Upper lobe of right lung (tissue), 1 donor: Measurements from ENCODE around the gene RTN4RL1. TPM values are rescaled to one million over a fixed set of nuclear protein-coding genes. Genes with fewer than 3 reads are reported as not detected.
A peak's percentile ranks its signal among the peaks of the same experiment; 100 is the strongest.

ENCODE experiments used
- ATAC-seq: fragments of 200-7000 bp; cut with Tn5 transposase; one replicate; pipeline ENCODE4 v1.9.1; 2020; ENCODE audit warnings: mild to moderate bottlenecking, moderate library complexity
- DNase-seq: peaks from one replicate; pipeline ENCODE4 v3.0.0-alpha.2; 2020
- H3K27ac ChIP-seq: fragments of 200-600 bp; one replicate; pipeline ENCODE4 v1.8.0; 2022
- H3K27me3 ChIP-seq: fragments of 200-600 bp; one replicate; pipeline ENCODE4 v1.8.0; 2022; ENCODE audit warnings: mild to moderate bottlenecking
- H3K36me3 ChIP-seq: fragments of 200-600 bp; one replicate; pipeline ENCODE4 v1.8.0; 2022
- H3K4me1 ChIP-seq: fragments of 200-600 bp; one replicate; pipeline ENCODE4 v1.8.0; 2022
- H3K4me3 ChIP-seq: fragments of 200-600 bp; one replicate; pipeline ENCODE4 v1.8.0; 2022; ENCODE audit warnings: mild to moderate bottlenecking
- H3K9me3 ChIP-seq: fragments of 200-600 bp; one replicate; pipeline ENCODE4 v1.8.0; 2022
- CTCF ChIP-seq: fragments of 200-600 bp; IDR thresholded peaks from one replicate; pipeline ENCODE4 v1.8.0; 2022; ENCODE audit warnings: antibody characterized with exemption
- intact Hi-C: fragments of 100-400 bp; cut with DNase I; formaldehyde crosslinking; loops from one replicate; pipeline ENCODE4 v1.11.0; 2022
- total RNA-seq: library from RNA; stranded (reverse); fragmentation: NEBNext Ultra II Directional; extraction: Animal tissue kit (Norgen Biotek cat#: 25700); gene quantifications from one replicate; pipeline ENCODE4 v1.2.1, GENCODE V29; 2021
- donor health status: DM: no; HTN: yes; CAD: no; lungs with severe emphysema.

RTN4RL1 gene
- total RNA-seq, 1 donor from 2014 or later, result 4.3 TPM

GRCh38 chr17:2061441-2061958 lies 36.4 kb upstream of the RTN4RL1 start:
- no peak overlapping the region for H3K4me3 ChIP-seq

DNA sequence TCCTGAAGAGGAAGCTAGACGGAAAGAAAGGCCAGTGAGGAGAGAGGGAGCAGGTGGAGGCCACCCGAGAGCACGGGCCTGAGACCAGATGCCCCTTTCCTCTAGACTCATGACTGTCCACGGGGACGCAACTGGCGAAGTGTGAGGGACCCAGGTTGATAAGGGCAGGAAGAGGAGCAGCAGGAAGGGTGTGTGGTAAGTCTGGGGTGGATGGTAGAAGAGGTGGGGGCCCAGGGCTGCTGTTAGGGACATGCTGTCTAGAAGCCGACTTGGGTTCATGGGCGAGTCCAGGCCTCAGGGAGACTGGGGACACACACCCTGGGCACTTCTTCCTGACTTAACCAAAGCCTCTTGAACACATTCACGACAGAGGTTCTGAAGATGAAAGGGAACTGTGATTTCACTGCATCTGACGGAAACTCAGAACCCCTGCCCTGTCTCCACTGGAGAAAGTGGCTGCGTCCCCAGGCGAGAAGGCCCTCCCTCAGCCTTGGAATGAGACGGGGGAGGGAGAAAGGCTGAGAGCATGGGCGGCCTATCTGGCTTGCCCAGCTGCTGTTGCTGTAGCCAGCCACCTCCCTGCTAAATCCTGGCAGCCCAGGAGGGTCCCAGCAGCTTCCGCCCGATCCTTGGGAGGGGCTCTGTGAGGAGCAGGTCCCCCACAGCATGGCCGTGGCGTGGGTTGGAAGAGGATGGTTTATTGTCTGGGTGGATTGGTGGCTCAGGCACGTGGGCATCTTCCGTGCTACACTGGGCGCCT lies 35.7 kb upstream of the RTN4RL1 start:
- H3K27ac ChIP-seq, result peak overlapping the region; percentile 72
- peaks cover 67% of the 10 kb centered on the region for H3K4me1 ChIP-seq
- H3K4me3 ChIP-seq, result no peak overlapping the region
- no peaks in the 10 kb centered on the region for H3K27me3 ChIP-seq
- peaks cover 24% of the 10 kb centered on the region for H3K36me3 ChIP-seq
- TF ChIP-seq CTCF, result no peak
- H3K9me3 ChIP-seq, result no peaks in the 10 kb centered on the region
- intact Hi-C loops, result no loop called here
- DNase-seq (no peak), ATAC-seq (no peak)

More at GRCh38 chr17:2061441-2061958, 36.4 kb upstream of the RTN4RL1 start:
- H3K27me3 ChIP-seq, result no peaks in the 10 kb centered on the region
- TF ChIP-seq CTCF, result no peak
- DNase-seq (no peak), ATAC-seq (no peak)
- H3K27ac ChIP-seq, result peak overlapping the region; percentile 69
- H3K36me3 ChIP-seq, result peaks cover 24% of the 10 kb centered on the region
- peaks cover 63% of the 10 kb centered on the region for H3K4me1 ChIP-seq
- H3K9me3 ChIP-seq, result no peaks in the 10 kb centered on the region
- intact Hi-C loops, result no loop called here

- intact Hi-C loops, result no loop called here
- no peaks in the 10 kb centered on the region for H3K9me3 ChIP-seq
- no peak for ATAC-seq
- H3K4me1 ChIP-seq, result peaks cover 67% of the 10 kb centered on the region
- no peaks in the 10 kb centered on the region for H3K27me3 ChIP-seq
- no peak overlapping the region for H3K4me3 ChIP-seq
- peaks cover 24% of the 10 kb centered on the region for H3K36me3 ChIP-seq
- H3K27ac ChIP-seq, result peak overlapping the region; percentile 72
- no peak for TF ChIP-seq CTCF
- DNase-seq, result no peak
Measured at GRCh38 chr17:2060385-2060658, 35.2 kb upstream of the RTN4RL1 start.

DNA sequence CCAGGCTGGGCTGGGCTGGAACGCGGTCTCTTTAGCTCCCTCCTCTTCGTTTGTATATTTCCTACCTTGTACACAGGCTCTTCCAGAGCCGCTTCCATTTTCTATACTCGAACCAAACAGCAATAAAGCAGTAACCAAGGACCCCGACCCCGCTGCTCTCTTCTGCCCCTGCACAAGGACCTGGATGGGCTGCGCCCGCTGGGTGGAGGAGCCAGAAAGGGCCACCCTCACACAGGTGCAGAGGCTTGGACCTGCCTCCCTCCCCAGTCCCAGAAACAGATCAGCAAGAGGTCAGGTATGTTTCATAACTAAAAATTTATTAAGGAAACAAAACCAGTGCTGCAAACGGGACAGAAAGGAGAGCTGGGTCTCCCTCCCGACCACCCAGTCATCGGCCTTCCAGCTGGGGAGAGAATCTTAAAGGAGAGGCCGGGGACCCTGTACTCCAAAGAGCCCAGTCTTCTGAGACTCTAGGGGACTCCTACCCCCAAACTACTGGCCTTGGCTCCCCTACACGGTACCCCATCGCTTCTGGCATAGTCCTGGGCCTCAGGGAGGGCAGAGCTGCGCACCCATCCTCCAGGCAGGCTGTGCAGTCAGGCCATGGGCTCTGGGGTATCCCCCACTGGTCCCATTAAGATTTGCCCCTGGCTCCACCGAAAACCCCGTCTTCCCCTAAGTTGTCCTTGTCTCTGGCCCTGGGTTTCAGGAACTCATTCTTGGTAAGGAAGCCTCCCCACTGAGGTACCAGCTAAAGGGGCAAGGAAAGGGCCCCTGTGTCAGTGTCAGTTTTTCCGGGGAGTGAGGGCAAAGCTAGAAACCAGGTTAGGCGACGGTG lies 34.6 kb upstream of the RTN4RL1 start:
- TF ChIP-seq CTCF, result no peak
- no peaks in the 10 kb centered on the region for H3K27me3 ChIP-seq
- DNase-seq, result no peak
- intact Hi-C loops, result no loop called here
- H3K4me3 ChIP-seq, result peak overlapping the region; percentile 21
- peaks cover 63% of the 10 kb centered on the region for H3K4me1 ChIP-seq
- no peak for ATAC-seq
- H3K36me3 ChIP-seq, result peaks cover 21% of the 10 kb centered on the region
- no peaks in the 10 kb centered on the region for H3K9me3 ChIP-seq
- peak overlapping the region; percentile 72 for H3K27ac ChIP-seq

DNA sequence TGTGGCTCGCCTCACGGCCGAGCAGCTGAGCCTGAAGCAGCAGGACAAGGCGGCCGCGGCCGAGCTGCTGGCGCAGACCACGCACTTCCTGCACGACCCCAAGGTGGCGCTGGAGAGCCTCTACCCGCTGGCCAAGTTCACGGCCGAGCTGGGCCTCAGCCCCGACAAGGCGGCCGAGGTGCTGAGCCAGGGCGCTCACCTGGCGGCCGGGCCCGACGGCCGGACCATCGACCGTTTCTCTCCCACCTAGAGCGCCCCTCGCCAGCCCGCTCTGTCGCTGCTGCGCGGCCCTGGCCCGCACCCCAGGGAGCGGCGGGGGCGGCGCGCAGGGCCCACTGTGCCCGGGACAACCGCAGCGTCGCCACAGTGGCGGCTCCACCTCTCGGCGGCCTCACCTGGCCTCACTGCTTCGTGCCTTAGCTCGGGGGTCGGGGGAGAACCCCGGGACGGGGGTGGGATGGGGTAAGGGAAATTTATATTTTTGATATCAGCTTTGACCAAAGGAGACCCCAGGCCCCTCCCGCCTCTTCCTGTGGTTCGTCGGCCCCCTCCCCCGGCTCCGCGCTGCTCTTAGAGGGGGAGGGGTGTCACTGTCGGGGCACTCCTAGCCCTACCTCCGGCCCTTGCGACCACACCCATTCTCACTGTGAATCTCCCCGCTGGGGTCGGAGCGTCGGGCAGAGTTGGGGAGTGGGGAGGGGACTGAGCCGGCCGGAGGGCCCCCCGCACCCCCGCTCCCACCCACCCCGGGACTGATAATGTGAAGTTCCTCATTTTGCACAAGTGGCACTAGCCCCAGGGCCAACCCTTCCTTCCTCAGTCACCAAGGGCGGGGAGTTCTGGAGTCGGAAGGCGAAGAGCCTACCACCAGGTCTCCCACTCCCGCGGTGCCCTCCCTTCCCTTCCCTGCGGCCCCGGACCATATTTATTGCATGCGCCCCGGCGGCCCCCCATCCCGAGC lies 33.7 kb upstream of the RTN4RL1 start:
- Histone ChIP-seq H3K9me3 (no peaks in the 10 kb centered on the region), H3K27me3 (no peaks in the 10 kb centered on the region), H3K4me3 (peak overlapping the region; percentile 21), H3K27ac (peak overlapping the region; percentile 72), H3K4me1 (peaks cover 63% of the 10 kb centered on the region), H3K36me3 (peaks cover 16% of the 10 kb centered on the region)
- intact Hi-C loops, result no loop called here
- DNase-seq (peak; percentile 93), ATAC-seq (peak; percentile 77)
- peak; percentile 73 for TF ChIP-seq CTCF
